H1 (cell line): ENCODE data around the gene AIPL1. TPM values are rescaled to one million over a fixed set of nuclear protein-coding genes. Genes with fewer than 3 reads are reported as not detected.

Experiments used
- CTCF ChIP-seq, 3 experiments: IDR thresholded peaks; 1 replicate in 2 of 3; 2 replicates in 1 of 3; pipeline versions ENCODE4 v1.5.1 to v1.6.1; 2011; ENCODE audit warnings: low read length in 3 of 3, mild to moderate bottlenecking in 3 of 3, inconsistent platforms in 2 of 3, low read depth in 1 of 3, moderate library complexity in 1 of 3; ENCODE audit not compliant: insufficient read depth in 1 of 3; ENCODE audit errors: control extremely low read depth in 1 of 3
- JUN ChIP-seq: IDR thresholded peaks from 2 replicates; pipeline ENCODE4 v1.6.1; 2011; ENCODE audit warnings: low read depth, mild to moderate bottlenecking, improper control_type of control experiment, low read length
- POU5F1 ChIP-seq: IDR thresholded peaks from 2 replicates; pipeline ENCODE4 v1.6.1; 2011; ENCODE audit warnings: low read depth, mild to moderate bottlenecking, low read length, moderate library complexity
- RNF2 ChIP-seq: fragments of 200-900, 300-1000 bp; sonication (generic); IDR thresholded peaks from 2 replicates; pipeline ENCODE4 v1.7.1; 2016; ENCODE audit warnings: borderline replicate concordance, low read depth, mild to moderate bottlenecking, antibody characterized with exemption, low read length; ENCODE audit not compliant: poor library complexity, severe bottlenecking; ENCODE audit errors: missing control alignments
- polyA plus RNA-seq, 7 experiments: library from polyadenylated mRNA; depleted of rRNA in 3 of 7; stranded (reverse) in 5 of 7; unstranded in 2 of 7; fragments of >200 nt in 5 of 7; fragments of 200-250 nt in 2 of 7; gene quantifications; 1 replicate in 5 of 7; 2 replicates in 1 of 7; 4 replicates in 1 of 7; pipeline versions ENCODE4 v1.2.1 to v1.2.3, GENCODE V29; 2011 to 2013; ENCODE audit warnings: missing spikeins in 2 of 7, mixed read lengths in 2 of 7
- total RNA-seq: library from RNA; stranded (reverse); fragmentation: NEBNext Ultra II Directional; extraction: Animal tissue kit (Norgen Biotek cat#: 25700); gene quantifications from 2 replicates; pipeline ENCODE4 v1.2.1, GENCODE V29; 2021

AIPL1 gene
- total and polyA plus RNA-seq, 2 of the 8 experiments (the other 6 are each of a cell fraction or from before 2014, with no cell fraction given) = 0.56 to 0.71 TPM

- TF ChIP-seq JUN (no peak), CTCF (IDR thresholded peaks at IDR 0.05; ENCODE audit: control extremely low read depth in 1 of 3, insufficient read depth in 1 of 3, low read depth in 1 of 3, low read length in 3 of 3) (no peak), POU5F1 (no peak), RNF2 (no peak)
These were observed 47.1 kb downstream of the AIPL1 start (continued) for GRCh38 chr17:6387858-6388257.
